Neutrophil (primary cell): ENCODE data around the gene DUOX1.
"Not testable (repeated sequence)": the region's sequence is repeated elsewhere in the genome, so short reads cannot be mapped to it uniquely, and the experiment has no call there.

ENCODE experiments used
- H3K27ac ChIP-seq: fragments of 200-600 bp; sonication (generic); 2 replicates; pipeline ENCODE4 v1.5.1; 2016; ENCODE audit warnings: mild to moderate bottlenecking, moderate library complexity
- H3K27me3 ChIP-seq: fragments of 200-600 bp; sonication (generic); 2 replicates; pipeline ENCODE4 v1.6.0; 2016; ENCODE audit warnings: mild to moderate bottlenecking
- H3K36me3 ChIP-seq: fragments of 200-600 bp; sonication (generic); 2 replicates; pipeline ENCODE4 v1.5.1; 2017
- H3K4me1 ChIP-seq, 2 experiments: fragments of 200-600 bp in 1 of 2; sonication (generic) in 1 of 2; 1 replicate in 1 of 2; 2 replicates in 1 of 2; pipeline versions ENCODE4 v1.5.1 to v1.6.1; 2013 to 2016; ENCODE audit warnings: low read depth in 1 of 2, low read length in 1 of 2, mild to moderate bottlenecking in 1 of 2, moderate library complexity in 1 of 2; ENCODE audit not compliant: control insufficient read depth in 1 of 2, insufficient read depth in 1 of 2
- H3K4me3 ChIP-seq, 2 experiments: fragments of 200-600 bp in 1 of 2; sonication (generic) in 1 of 2; 1 replicate in 1 of 2; 2 replicates in 1 of 2; pipeline ENCODE4 v1.5.1; 2013 to 2016; ENCODE audit warnings: low read depth in 1 of 2, low read length in 1 of 2, mild to moderate bottlenecking in 1 of 2, moderate library complexity in 1 of 2
- H3K9me3 ChIP-seq: fragments of 200-600 bp; sonication (generic); 2 replicates; pipeline ENCODE4 v1.5.1; 2016
- CTCF ChIP-seq: fragments of 200-600 bp; sonication (generic); IDR thresholded peaks from 2 replicates; pipeline ENCODE4 v1.5.1; 2016; ENCODE audit warnings: antibody characterized with exemption

DUOX1 gene

GRCh38 chr15:45134046-45134445, 4.3 kb downstream of the DUOX1 start:
- Histone ChIP-seq H3K36me3 (no peaks in the 10 kb centered on the region), H3K4me3 (no peak overlapping the region), H3K27ac (no peak overlapping the region), H3K4me1 (peaks cover 0 to 14% of the 10 kb centered on the region in 2 experiments), H3K27me3 (peaks cover 90% of the 10 kb centered on the region), H3K9me3 (no peaks in the 10 kb centered on the region)
- TF ChIP-seq CTCF: no peak

- Histone ChIP-seq H3K4me1 (peaks cover 0 to 7% of the 10 kb centered on the region in 2 experiments), H3K27me3 (peaks cover 82% of the 10 kb centered on the region), H3K4me3 (no peak overlapping the region), H3K27ac (no peak overlapping the region), H3K36me3 (no peaks in the 10 kb centered on the region), H3K9me3 (no peaks in the 10 kb centered on the region)
- TF ChIP-seq CTCF: no peak
Measured at GRCh38 chr15:45134682-45135604, 5.1 kb downstream of the DUOX1 start.

- not testable (repeated sequence) for H3K4me3 ChIP-seq, H3K27ac ChIP-seq, H3K4me1 ChIP-seq, H3K9me3 ChIP-seq, H3K36me3 ChIP-seq
- peaks cover 73% of the 10 kb centered on the region for H3K27me3 ChIP-seq
Measured at GRCh38 chr15:45135705-45136377, 6.0 kb downstream of the DUOX1 start.

- H3K27ac ChIP-seq: no peak overlapping the region
- no peaks in the 10 kb centered on the region for H3K9me3 ChIP-seq
- no peak for TF ChIP-seq CTCF
- peaks cover 0 to 7% of the 10 kb centered on the region in 2 experiments for H3K4me1 ChIP-seq
- H3K4me3 ChIP-seq: no peak overlapping the region
- no peaks in the 10 kb centered on the region for H3K36me3 ChIP-seq
- H3K27me3 ChIP-seq: peaks cover 67% of the 10 kb centered on the region
Measured at GRCh38 chr15:45136378-45136764, 6.6 kb downstream of the DUOX1 start.

- no peak for TF ChIP-seq CTCF
- peaks cover 54% of the 10 kb centered on the region for H3K27me3 ChIP-seq
Measured at GRCh38 chr15:45137703-45138102, 7.9 kb downstream of the DUOX1 start.

More at GRCh38 chr15:45137703-45138102, 7.9 kb downstream of the DUOX1 start:
- Histone ChIP-seq H3K36me3 (no peaks in the 10 kb centered on the region), H3K4me1 (peaks cover 0 to 7% of the 10 kb centered on the region in 2 experiments), H3K9me3 (no peaks in the 10 kb centered on the region), H3K4me3 (no peak overlapping the region), H3K27ac (no peak overlapping the region)
